Measurements from ENCODE around the gene NSDHL.

NSDHL gene

DNA sequence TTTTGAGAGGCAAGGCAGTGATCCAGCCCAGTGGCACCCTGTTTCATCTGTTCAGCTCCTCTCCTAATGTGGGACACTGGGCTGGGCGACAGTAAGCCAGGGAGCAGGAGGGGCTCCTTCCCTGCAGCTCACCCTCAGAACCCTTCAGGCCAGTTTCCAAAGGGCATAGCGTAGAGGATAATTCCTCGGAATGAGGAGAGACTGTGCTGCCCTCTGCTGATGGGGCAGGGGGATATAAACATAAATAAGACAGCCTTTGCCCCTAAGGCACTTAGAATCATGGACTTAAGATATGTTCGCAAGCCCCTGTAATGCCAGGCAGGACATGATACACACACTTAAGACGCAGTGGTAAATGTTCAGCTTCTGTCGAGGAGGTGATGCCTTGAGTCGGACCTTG is 39.1 kb downstream of the NSDHL start:
- Mint-ChIP-seq H3K4me3 (no peak overlapping the region), H3K9me3 (peaks cover 3% of the 10 kb centered on the region), H3K27ac (no peak overlapping the region), H3K4me1 (peaks cover 17% of the 10 kb centered on the region), H3K36me3 (peaks cover 49% of the 10 kb centered on the region), H3K27me3 (no peaks in the 10 kb centered on the region)
- ATAC-seq: no peak

DNA sequence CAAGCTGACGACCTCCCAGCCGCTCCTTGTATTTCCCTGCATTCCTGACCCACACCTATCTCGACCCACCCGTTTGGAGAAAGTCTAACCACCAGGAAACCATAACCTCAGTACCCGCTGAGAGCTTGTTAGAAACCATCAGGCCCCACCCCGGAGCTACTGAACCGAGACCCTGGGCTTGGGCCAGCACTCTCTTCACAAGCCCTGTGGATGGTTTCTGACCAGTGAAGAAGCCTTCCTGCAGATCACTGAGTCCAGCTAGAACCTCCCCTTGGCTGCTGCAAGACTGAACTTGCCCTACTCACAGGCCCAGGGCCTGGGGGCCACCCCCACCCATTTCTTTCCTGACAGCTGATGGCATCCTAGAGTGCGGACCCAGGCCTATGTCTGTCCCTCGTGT is 40.4 kb downstream of the NSDHL start:
- Mint-ChIP-seq H3K27me3 (no peaks in the 10 kb centered on the region), H3K4me1 (peaks cover 17% of the 10 kb centered on the region), H3K36me3 (peaks cover 49% of the 10 kb centered on the region), H3K27ac (no peak overlapping the region), H3K9me3 (peaks cover 3% of the 10 kb centered on the region), H3K4me3 (no peak overlapping the region)
- ATAC-seq: no peak

DNA sequence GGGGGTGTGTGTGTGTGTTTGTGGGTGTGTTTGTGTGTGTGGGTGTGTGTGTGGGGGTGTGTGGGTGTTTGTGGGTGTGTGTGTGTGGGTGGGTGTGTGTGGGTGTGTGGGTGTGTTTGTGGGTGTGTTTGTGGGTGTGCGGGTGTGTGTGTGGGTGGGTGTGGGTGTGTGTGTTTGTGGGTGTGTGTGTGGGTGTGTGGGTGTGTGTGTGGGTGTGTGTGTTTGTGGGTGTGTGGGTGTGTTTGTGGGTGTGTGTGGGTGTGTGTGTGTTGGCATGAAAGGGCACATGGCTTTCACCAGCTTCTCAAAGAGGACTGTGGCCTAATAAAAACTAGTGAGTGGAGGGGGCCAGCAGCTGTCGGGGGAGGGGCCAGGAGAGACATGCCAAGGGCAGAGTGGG is 41.7 kb downstream of the NSDHL start:
- peaks cover 17% of the 10 kb centered on the region for H3K4me1 Mint-ChIP-seq
- no peak for ATAC-seq
- no peaks in the 10 kb centered on the region for H3K27me3 Mint-ChIP-seq
- H3K27ac Mint-ChIP-seq: no peak overlapping the region
- peaks cover 3% of the 10 kb centered on the region for H3K9me3 Mint-ChIP-seq
- H3K4me3 Mint-ChIP-seq: peak overlapping the region; percentile 5
- H3K36me3 Mint-ChIP-seq: peaks cover 43% of the 10 kb centered on the region

DNA sequence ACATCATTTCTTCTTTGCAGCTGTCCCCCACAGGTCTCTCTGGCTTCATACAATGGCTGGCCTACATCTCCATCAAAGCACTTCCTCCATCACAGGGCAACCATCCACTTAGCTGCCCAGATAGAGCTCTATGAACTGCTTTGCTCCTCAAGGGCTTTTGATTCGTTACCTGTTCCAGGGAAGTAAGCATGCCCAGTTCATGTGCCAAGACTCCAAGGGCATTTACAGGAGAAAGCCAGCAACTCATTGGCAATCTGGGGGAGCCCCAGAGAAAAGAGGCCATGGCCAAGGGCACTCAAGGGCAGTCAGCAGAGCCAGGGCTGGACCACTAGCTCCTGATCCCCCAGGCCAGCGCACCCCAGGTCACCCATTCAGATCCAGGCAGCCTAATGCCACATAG is 42.5 kb downstream of the NSDHL start:
- Mint-ChIP-seq H3K4me3 (no peak overlapping the region), H3K36me3 (peaks cover 43% of the 10 kb centered on the region), H3K27ac (no peak overlapping the region), H3K9me3 (peaks cover 3% of the 10 kb centered on the region), H3K4me1 (peaks cover 17% of the 10 kb centered on the region), H3K27me3 (no peaks in the 10 kb centered on the region)
- no peak for ATAC-seq

DNA sequence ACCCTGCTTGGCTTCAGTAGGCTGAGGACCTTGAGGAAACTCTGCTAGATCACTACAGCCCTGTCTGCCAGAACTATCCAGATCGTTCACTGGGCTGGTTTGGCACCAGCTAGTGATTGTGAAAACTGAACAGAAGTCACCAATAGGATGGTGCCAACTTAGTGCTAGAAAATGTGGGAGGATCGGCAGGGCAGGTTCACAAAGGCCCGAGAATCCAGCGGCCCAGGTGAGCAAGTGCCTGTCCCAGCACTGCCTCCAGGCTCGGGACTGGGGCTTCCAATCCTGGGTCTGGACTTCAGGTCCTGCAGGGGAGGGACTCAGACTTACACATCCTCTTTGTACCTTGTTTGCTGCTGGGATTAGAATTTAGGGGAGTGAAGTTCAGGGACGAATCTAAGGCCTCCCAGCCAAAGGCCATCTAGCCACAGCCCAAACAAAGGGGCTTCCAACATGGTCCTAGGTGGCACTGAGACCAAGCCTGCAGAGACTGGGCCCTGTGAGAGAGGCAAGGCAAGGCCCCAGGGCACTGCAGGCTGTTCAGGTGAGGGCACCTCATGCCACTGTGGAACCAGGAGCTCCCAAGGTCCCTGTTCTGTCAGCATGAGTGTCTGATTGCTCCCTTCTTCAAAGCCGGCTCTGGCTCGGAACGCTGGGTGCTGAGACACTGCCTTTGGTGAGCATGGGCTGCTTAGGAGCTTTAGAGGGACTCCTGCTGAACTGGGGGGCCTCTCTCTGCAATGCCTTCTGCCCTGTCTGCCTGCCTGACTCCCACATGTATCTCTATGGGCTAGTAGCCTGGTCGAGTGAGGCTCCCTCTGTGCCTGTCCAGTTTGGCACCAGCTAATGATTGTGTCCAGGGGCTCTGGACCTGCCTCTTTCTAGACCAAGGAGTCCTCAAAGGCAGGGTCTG is 46.3 kb downstream of the NSDHL start:
- H3K9me3 Mint-ChIP-seq: no peaks in the 10 kb centered on the region

DNA sequence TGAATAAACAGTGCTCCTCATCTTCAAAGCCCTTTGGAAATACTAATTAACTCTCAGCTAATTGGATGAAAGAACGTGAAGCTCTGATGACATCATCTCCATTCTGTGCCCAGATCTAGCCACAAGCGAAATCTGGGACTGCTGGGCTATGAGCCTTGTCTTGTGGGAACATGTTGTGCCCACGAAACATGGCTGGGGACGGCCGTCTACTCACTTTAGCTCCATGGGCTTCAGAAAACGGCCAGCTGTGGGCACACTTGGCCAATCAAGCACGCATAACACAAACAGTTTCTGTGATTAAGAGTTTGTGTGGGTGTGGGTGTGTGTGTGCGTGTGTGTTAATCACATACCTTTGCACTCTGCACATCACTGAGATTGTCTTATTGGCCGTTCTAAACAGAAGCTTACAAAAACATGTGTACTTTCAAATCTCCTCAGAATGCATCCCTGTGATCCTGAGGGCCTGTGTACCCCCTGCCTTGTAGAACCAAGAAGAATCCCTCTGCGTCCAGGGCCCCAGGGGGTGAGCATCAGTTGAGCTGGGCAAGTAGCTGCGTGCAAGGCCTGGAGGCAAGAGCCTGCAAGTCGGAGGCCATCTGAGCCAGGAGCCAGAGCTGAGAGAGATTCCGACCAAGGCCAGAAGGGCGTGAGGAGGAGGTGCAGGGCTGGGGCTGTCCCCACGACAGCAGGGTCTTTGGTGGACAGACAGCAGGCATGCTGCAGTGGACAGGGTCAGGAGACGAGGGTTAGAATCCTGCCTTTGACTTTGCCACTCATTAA is 48.3 kb downstream of the NSDHL start:
- H3K27ac Mint-ChIP-seq: no peak overlapping the region
- H3K4me1 Mint-ChIP-seq: no peaks in the 10 kb centered on the region
- no peak for ATAC-seq
- H3K4me3 Mint-ChIP-seq: no peak overlapping the region
- no peaks in the 10 kb centered on the region for H3K27me3 Mint-ChIP-seq
- no peaks in the 10 kb centered on the region for H3K9me3 Mint-ChIP-seq
- H3K36me3 Mint-ChIP-seq: no peaks in the 10 kb centered on the region

More for the DNA sequence above, 46.3 kb downstream of the NSDHL start:
- Mint-ChIP-seq H3K4me1 (peaks cover 8% of the 10 kb centered on the region), H3K4me3 (no peak overlapping the region), H3K27ac (no peak overlapping the region), H3K27me3 (no peaks in the 10 kb centered on the region), H3K36me3 (peaks cover 7% of the 10 kb centered on the region)
- no peak for ATAC-seq

GRCh38 chrX:152881289-152881688 is 50.4 kb downstream of the NSDHL start:
- Mint-ChIP-seq H3K27me3 (peaks cover 9% of the 10 kb centered on the region), H3K9me3 (no peaks in the 10 kb centered on the region), H3K27ac (no peak overlapping the region), H3K4me1 (no peaks in the 10 kb centered on the region), H3K4me3 (no peak overlapping the region), H3K36me3 (no peaks in the 10 kb centered on the region)
- ATAC-seq: no peak

GRCh38 chrX:152884171-152884570 is 53.3 kb downstream of the NSDHL start:
- H3K4me3 Mint-ChIP-seq: no peak overlapping the region
- no peaks in the 10 kb centered on the region for H3K4me1 Mint-ChIP-seq
- H3K9me3 Mint-ChIP-seq: no peaks in the 10 kb centered on the region
- H3K36me3 Mint-ChIP-seq: no peaks in the 10 kb centered on the region
- ATAC-seq: no peak
- no peak overlapping the region for H3K27ac Mint-ChIP-seq
- peaks cover 19% of the 10 kb centered on the region for H3K27me3 Mint-ChIP-seq

DNA sequence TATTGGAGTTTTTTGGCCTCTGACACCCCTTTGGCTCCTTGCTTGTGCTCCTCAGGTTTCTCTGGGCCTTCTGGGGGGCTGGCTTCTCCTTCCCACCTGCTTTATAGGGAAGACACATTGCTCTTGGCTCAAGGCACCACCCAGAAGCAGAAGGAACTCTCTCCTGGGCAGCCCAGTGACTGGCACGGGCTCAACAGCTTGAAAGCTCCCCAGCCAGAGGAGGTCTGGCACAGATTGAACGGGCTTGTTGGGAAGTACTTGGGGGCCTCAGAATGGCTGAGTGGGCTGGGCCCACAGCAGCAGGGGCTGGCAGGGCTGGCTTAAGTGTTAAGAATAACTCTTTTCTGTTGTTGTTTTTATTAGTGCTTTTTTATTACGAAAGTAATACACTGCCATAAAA is 55.9 kb downstream of the NSDHL start:
- Mint-ChIP-seq H3K36me3 (no peaks in the 10 kb centered on the region), H3K27ac (no peak overlapping the region), H3K4me3 (no peak overlapping the region), H3K27me3 (peaks cover 45% of the 10 kb centered on the region), H3K4me1 (no peaks in the 10 kb centered on the region), H3K9me3 (no peaks in the 10 kb centered on the region)
- ATAC-seq: no peak

- Mint-ChIP-seq H3K4me1 (no peaks in the 10 kb centered on the region), H3K27me3 (peaks cover 61% of the 10 kb centered on the region), H3K36me3 (no peaks in the 10 kb centered on the region), H3K9me3 (no peaks in the 10 kb centered on the region), H3K4me3 (no peak overlapping the region), H3K27ac (no peak overlapping the region)
- no peak for ATAC-seq
Measured at GRCh38 chrX:152892499-152892898, 61.6 kb downstream of the NSDHL start.

GRCh38 chrX:152892999-152893891 is 62.4 kb downstream of the NSDHL start:
- no peak overlapping the region for H3K4me3 Mint-ChIP-seq
- no peak for ATAC-seq

GRCh38 chrX:152893980-152894610 is 63.2 kb downstream of the NSDHL start:
- H3K36me3 Mint-ChIP-seq: no peaks in the 10 kb centered on the region
- H3K27me3 Mint-ChIP-seq: peaks cover 51% of the 10 kb centered on the region
- H3K27ac Mint-ChIP-seq: no peak overlapping the region
- no peaks in the 10 kb centered on the region for H3K4me1 Mint-ChIP-seq
- no peak overlapping the region for H3K4me3 Mint-ChIP-seq
- H3K9me3 Mint-ChIP-seq: no peaks in the 10 kb centered on the region
- ATAC-seq: no peak

More at GRCh38 chrX:152892999-152893891, 62.4 kb downstream of the NSDHL start:
- peaks cover 57% of the 10 kb centered on the region for H3K27me3 Mint-ChIP-seq
- H3K27ac Mint-ChIP-seq: no peak overlapping the region
- no peaks in the 10 kb centered on the region for H3K4me1 Mint-ChIP-seq
- H3K36me3 Mint-ChIP-seq: no peaks in the 10 kb centered on the region
- no peaks in the 10 kb centered on the region for H3K9me3 Mint-ChIP-seq

DNA sequence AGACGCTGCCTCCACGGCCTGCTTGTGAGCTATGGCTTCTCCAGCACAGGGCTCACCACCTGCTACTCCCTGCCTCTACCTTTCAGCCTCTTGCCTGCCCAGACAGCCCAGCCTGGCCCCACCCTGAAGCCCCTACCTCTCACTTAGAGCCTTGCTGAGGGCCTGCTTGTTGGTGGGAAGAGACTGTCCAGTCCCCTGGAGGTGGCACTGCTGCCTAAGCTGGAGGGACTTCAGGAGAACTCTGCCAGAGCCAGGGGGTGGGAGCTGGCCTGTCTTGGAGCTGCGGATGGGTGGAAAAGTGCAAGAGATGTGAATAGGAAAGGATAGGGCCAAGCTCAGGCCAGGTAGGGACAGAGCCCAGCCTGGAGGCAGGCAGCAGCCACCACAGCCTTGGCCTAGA is 64.3 kb downstream of the NSDHL start:
- no peak for ATAC-seq
- Mint-ChIP-seq H3K9me3 (no peaks in the 10 kb centered on the region), H3K36me3 (no peaks in the 10 kb centered on the region), H3K27ac (no peak overlapping the region), H3K27me3 (peaks cover 41% of the 10 kb centered on the region), H3K4me1 (no peaks in the 10 kb centered on the region), H3K4me3 (no peak overlapping the region)

GRCh38 chrX:152895724-152896420 is 65.0 kb downstream of the NSDHL start:
- Mint-ChIP-seq H3K27ac (no peak overlapping the region), H3K4me3 (no peak overlapping the region), H3K36me3 (no peaks in the 10 kb centered on the region), H3K27me3 (peaks cover 33% of the 10 kb centered on the region), H3K4me1 (no peaks in the 10 kb centered on the region), H3K9me3 (no peaks in the 10 kb centered on the region)
- no peak for ATAC-seq

Data from stimulated activated memory B cell treated with anti-CD40 and anti-IgM and Interleukin-4, amounts not matched to agents 10 μg/mL and 1 μg/mL and 100 μg/mL, for 72 hours (primary cell).